GM18519 (cell line): ENCODE measurements around the gene SORBS2.
A peak's percentile ranks its signal among the peaks of the same experiment; 100 is the strongest.

Experiments used
- ATAC-seq: cut with Tn5 transposase; IDR thresholded peaks from one replicate; pipeline ENCODE4 v1.9.1; 2021; ENCODE audit warnings: mild to moderate bottlenecking, moderate library complexity; ENCODE audit not compliant: unreplicated experiment, low FRiP score

SORBS2 gene

DNA sequence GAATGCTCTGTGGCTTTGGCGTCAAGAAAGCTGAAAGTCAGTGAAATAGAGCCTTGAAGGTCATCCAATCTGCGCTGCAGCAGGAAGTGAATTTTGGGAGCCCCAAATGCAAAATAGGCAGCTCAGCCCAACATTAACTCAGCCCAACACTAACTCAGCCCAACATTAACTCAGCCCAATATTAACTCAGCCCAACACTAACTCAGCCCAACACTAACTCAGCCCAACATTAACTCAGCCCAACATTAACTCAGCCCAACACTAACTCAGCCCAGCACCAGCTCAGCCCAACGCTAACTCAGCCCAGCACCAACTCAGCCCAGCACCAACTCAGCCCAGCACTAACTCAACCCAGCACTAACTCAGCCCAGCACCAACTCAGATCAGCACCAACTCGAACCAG is 71.5 kb downstream of the SORBS2 start:
- no peak for ATAC-seq

DNA sequence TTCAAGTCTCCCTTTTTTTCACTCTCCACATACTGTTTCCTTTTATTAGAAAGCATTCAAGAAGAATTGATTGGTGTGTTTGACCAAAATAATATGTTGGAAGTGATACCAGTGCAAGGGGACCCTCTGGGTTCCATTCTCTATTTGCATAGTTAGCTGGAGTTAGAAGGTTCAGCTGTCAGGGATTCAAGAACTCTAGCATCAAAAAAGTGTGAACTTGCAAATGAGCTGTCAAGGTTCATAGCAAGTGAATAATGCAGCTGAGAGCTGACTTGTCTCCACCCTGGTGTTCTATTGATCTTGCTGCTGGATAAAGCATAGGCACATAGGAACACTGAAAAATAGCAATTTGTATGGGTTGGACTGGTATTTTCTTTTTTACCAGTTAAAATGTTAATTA is 73.2 kb downstream of the SORBS2 start:
- ATAC-seq, result no peak

DNA sequence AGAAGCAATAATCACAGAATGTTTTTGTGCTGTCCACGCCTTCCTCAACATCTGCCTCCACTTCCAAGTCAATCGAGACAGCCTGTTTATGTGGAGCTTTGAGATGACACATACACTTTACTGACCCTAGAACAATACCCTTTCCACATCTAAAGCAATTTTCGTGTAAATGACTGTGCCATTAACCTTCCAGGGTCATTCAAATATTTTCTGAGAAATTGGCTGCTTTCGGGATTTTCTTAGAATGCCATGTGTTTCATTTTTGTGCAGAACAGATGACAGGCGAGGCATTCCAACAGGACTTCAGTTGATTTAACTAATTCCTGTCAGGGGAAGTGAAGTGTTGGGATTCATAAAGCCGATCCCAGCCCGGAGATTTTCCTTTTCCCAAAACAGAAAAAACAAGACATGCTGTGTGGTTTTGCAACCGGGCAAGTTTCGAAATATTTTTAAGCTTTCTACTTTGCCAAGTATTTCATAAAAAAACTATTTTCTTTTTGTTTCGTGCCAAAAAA is 73.9 kb downstream of the SORBS2 start:
- ATAC-seq, result no peak

DNA sequence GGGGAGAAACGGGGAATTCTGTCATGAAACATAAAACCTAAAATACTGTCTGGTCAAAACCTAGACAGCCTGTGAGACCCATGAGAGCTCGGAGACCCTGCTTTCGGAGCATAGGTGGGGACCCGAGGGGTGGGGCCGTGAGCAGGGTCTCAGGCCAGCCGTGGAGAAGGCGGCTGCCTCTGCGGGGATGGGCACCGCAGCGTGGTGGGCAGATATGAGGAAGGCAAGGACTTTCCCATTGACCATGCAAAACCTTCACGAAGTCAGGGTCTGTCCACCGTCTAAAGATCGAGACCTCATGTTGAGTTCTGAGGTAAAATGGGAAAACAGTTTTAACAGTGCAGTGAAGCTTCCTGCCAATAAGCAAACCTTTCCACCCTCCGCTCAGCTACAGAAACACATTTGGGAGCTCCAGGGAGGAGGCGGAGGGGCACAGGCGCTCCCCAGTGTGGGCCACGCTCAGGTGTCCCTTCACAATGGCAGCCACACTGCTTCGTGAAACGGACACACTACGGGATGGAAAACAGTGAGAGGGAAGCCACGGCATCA is 74.4 kb downstream of the SORBS2 start:
- no peak for ATAC-seq

DNA sequence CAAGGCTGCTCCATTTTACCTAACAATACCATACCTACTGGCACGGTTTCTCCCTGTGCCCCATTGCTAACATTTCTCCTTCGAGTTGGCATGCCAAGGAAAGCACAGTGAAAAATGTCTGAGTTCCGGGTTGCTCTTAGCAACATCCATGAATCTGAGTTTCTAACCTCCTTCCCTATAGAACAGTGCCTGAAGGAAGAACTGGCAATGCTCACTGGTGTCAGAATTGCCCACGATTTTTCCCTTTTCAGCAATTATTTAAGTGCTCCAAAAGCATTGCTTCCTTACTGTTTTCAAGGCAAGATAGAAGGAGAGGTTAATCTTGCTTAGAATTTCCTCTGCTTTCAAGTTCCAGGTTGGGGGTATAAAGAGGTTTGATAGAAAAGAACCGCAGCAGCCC is 75.1 kb downstream of the SORBS2 start:
- ATAC-seq, result no peak

DNA sequence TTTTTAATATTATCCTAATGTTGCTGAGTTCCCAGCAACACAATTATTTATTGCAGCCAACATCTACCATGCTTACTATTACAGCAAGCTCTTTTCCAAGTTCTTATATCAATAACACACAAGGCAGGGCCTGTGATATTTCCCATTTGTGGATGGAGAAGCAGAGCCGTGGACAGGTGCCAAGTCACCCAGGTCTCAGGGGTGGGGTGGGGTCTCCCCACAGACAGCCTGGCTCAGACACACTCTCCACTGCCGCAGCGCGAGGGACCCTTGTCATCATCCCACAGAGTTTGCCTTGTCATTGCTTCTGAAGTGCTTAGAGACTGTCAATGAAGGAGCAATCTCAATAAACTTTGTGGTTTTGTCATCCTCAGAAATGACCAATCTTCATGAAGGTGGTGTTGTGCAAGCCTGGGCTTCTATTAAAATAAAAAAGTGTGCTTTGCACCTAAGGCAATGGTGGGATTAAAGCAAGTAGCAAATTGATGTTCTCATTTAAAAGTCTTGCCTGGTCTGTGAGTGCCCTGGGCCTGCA is 76.1 kb downstream of the SORBS2 start:
- ATAC-seq, result no peak

DNA sequence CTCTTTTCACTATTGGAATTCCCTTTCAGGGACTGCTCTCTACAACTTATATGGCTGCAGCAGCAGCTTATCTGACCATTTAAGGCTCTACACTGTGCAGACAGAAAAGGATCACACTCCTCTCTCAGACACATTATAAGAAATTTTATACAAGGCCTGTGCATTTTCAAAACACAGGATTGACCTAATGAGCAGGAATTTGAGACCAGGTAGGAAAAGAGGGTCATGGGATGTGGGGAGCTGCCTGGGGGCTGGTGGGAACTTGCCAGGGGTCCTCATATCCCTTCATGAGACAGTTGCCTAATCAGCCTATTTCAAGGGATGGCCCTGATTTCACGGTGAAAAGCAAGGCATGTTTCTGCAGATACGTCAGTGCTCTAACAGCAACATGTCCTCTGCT is 77.1 kb downstream of the SORBS2 start:
- no peak for ATAC-seq

DNA sequence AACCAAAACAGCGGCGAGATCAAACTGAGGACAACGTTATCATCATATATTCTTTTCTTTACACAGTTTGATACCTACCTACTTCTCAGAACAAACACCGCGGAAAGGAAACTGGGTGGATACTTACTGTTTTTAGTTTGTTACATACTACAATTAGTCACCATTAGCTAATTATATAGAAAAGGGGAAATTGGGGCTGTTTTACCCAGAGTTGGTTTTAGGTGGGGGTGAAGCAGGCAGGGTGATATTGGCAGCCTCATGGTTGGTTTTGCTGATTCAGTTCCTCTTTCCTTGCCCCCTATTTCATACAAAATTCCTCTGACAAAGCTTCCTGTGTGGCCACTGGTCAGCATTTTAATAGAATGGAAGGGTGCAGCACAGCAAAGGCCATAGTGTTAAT is 77.8 kb downstream of the SORBS2 start:
- ATAC-seq, result peak; percentile 41

DNA sequence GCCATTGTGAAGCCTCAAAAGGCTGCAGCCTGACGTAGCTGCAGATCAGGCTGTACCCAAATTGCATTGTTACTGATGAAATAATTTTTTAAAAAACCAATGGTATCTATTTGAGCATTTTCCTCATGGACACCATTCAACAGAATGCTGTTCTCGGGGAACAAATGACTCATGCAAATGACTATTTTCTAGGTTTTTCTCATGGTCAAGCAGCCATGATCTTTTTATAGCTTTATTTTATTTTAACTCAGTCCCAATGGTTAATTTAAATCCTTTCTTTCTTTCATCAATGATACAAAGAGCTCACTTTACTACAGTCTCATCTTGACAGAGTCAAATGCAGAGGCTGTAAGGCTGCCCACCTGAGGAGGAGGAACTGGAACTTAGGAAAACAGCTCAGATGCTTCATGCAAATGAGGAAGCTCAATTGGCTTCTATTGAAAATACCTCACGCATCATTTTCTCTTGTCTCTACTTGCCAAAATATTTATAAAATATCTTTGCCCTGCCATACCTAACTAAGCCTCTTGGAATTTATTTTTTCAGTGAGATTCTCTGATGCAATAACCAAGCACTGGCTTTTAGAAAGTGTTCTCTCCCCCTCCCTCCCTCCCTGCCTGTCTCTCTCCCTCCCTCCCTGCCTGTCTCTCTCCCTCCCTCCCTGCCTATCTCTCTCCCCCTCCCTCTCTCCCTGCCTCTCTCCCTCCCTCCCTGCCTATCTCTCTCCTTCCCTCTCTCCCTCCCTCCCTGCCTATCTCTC is 81.0 kb downstream of the SORBS2 start:
- peak; percentile 53 for ATAC-seq

DNA sequence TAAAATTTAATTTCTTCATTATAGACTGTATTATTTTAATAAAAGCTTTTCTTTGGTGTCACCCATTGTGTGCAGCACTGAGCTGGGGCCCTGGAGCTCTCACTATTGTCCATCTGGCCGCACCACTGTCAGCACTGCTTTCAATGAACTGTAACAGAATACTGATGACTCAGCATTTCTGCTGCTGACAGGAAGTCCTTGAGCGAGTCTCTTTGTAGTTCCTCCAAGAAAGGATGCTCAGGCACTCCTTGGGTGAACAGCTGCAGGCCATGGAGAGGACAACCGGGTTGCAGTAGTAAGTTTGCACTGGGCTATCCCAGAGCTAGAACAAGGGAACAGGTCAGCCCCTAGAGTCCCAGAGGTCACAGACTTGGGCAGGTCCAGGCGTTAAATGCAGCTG is 81.6 kb downstream of the SORBS2 start:
- ATAC-seq, result peak; percentile 38

DNA sequence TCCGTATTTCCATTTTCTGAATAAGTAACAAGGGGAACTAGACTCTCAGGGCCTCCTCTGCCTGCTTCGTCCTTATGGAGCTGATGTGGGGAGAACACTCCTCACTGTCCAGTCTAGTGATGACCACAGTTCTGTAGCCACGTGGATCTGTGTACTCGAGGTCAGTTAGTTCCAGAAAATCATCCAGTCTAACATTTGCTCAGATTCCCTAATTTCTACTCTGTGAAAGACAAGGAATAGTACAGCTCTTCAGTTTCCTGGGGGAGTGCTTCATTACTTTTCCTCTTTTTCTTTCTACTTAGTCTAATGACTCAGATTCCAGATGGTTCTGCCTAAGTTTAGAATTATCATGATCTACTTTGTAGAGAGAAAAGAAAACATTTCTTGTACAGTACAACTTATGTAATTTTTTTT is 82.6 kb downstream of the SORBS2 start:
- ATAC-seq, result no peak

DNA sequence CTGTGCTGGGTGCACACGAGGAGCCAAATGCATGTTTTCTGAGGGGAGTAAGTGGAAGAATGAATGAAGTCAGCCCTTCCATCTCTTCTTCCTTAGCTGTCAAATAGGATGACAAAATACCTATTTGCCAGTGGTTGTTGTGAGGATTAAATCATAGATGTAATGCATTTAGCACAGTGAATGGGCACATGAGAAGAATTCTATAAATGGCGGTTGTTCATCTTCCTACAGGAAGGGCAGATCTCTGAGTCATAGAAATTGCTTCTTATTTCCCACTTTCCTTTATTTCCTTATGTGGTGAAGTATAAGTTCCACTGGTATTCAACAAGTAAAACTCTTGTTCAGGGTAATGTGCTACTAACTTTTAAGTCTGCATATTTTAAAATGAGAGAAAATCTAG is 83.1 kb downstream of the SORBS2 start:
- ATAC-seq, result no peak

DNA sequence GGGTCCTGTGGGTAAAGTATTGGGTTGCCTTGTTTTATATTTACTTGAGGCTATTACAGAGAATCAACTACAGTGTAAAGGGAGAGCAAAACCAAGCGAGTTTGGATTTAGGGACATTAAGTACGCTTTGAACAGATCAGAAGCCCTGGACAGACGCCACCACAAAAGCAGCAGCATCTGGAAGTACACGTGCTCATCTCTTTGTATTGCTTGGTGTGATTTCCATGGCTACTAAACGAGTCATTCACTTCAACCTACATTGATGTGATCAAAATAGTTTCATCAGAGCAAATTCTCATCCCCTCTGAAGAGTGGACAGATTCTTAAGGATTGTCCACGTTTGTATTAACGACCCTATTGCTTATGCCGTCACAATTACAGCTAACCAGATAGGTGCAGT is 85.1 kb downstream of the SORBS2 start:
- ATAC-seq, result no peak

DNA sequence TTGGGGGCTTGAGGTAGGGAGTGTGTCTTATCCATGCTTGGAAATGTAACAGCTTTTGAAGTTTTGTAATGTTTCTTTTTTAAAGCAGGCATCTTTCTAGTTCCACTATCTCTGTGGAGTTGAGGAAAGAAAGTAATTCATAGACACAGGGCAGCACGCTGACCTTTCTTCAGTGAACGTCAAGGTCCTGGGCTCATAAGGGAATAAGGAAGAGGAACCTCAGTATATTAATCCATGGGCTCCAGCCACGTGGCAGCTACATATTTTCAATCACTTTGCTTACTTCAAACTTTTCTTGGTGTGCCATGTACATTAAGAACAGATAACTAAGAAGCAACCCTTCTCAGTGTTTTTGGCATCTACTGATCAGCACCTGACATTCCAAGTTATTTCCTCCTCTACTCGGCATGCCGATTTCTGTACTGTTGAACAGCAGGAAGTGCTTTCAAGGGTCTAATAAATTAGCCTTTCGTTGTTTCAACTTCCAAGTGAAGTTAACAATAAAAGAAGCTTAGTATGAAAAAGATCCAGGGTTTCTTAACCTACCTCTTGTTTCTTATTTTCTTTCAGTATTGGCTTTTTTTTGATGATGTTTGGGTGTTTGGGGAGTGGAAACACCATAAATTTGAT is 88.2 kb downstream of the SORBS2 start:
- no peak for ATAC-seq

DNA sequence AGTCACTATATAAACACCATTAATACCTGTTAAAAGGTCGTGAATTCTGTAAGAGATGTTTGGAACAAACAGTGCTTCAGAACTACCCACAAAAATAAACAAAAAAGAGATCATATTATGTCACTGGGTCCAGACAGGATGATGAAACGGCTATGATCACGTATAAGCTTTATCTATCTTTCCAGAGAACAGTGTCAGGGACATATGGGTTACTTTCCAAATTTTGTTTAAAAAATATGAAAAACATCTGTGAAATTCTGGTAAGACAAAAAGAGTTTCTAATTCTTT is 90.0 kb downstream of the SORBS2 start:
- ATAC-seq, result no peak

DNA sequence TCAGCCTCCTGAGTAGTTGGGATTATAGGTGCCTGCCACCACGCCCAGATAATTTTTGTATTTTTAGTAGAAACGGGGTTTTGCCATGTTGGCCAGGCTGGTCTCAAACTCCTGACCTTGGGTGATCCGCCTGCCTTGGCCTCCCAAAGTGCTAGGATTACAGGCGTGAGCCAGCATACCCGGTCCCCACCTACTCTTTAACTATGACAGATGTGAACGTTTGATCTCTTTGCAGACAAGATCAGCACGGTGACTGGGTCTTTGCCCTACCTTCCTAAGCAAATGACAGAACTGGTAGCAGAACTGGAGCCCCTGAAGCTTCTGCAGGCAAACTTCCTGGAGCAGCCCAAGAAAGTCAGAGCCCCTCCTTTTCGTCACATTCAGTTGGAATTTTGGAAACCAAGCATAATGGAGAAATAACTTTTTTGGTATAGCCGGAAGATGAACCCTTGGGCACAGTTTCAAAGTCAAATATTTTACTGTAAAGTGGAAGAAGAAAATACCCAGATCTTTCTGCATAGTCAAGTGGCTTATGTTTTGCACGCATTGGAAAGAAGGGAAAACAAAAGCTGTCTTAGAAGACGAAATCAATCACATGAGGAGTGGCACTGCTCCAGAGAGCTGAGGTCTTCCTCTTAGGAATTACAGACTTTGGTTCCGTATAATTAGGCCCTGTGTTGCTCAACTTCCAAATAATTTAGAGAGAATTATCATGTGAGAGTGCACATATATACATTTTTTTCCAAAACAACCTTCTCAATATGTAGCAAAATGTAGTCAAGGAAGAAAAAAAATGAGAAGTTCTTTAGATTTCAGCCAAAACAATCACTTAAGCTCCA is 90.6 kb downstream of the SORBS2 start:
- ATAC-seq, result no peak

DNA sequence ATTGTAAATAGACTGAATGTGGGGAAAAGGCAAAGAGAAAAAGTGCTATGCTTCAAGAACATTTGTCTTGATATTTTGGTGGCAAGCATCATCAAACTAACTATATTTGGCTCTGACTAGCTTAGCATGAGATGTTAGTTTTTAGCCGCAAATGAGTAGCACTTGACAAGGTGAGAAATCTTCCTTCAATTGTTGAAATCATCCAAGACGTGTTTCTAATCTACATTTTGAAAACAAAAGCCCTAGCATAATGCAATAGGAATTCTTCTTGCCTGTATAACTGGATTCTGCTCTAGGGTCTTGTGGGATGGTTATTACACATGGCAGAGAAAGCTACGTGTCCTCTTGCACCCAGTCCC is 92.5 kb downstream of the SORBS2 start:
- no peak for ATAC-seq

DNA sequence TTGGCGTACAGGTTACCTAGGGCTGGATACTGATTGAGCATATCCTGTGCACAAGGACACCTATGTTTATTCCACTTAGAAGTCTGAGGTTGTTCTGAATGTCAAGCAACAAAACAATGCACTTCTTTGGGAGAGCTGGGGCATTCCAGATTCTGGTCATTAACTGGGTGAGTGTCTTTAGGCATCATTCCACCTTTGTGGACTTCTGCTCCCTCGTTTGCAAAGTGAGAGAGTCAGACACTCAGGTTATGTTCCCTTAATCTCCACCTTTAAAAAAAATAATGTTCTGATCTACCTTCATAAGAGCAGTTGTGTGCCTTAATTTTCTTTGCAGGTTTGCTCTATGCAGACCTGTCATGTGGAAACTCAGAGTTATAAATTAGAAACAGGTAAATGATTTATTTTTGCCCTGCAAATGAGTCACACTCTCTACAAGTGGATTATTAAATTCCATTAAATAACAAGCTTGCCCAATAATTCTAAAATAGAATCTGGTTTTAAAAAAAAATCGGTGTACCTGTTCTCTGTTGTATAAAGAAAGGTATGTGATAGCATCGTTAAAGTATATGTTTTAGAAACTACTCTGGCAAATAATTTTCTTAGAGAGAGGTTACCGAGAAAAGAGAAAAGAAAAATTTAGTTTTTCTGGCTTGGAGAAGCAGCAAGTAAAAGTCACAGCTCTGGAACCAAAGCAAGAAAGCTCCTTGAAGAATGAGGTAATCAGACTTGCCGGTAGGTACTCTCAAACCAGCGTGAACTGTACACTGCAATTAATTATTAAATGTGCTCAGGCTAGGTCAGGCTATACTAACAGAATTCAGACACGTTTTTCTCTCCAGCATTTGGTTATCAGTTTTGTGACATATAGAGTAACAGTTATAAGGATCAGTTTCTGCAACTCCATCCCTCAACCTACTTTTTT is 93.2 kb downstream of the SORBS2 start:
- ATAC-seq, result no peak

DNA sequence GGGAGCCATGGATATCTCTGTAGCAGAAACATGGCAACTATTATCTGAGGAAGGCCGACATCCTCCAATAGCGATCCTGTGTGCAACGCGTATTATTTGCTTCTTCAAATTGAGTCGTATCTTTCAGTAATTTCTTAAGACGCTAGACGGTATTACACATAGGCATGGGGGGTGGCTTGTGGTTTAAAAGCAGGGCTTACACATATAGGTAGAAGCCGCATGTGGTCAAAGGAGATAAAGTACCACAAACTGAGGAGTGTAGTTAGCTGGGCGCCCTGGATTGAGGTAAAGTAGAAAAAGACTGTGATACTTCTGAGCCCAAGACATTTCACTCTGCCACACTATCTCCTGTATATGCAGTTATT is 94.6 kb downstream of the SORBS2 start:
- ATAC-seq, result no peak
